Lung (tissue), 12 donors: ENCODE data around the gene PRKAG1. TPM values are rescaled to one million over a fixed set of nuclear protein-coding genes. Genes with fewer than 3 reads are reported as not detected.

Experiments used
- ATAC-seq: fragments of 200-7000 bp; cut with Tn5 transposase; one replicate; pipeline ENCODE4 v1.9.1; 2020; ENCODE audit warnings: moderate number of reproducible peaks; ENCODE audit not compliant: insufficient read depth, low FRiP score
- DNase-seq, 3 donors: peaks; one replicate each; pipeline ENCODE4 v3.0.0-alpha.2; 2013 to 2017
- H3K27ac ChIP-seq, 2 donors: one replicate each; pipeline ENCODE4 v1.5.1; 2013; ENCODE audit warnings: mild to moderate bottlenecking in 2 of 2, moderate library complexity in 2 of 2, control low read depth in 1 of 2, inconsistent platforms in 1 of 2, low read depth in 1 of 2, low read length in 1 of 2
- H3K27me3 ChIP-seq, 3 donors: one replicate each; pipeline ENCODE4 v1.5.1; 2013; ENCODE audit warnings: low read length in 2 of 3; ENCODE audit not compliant: control insufficient read depth in 3 of 3, insufficient read depth in 3 of 3
- H3K36me3 ChIP-seq, 4 donors: one replicate each; pipeline ENCODE4 v1.5.1; 2013; ENCODE audit warnings: low read length in 4 of 4, mild to moderate bottlenecking in 1 of 4, moderate library complexity in 1 of 4; ENCODE audit not compliant: control insufficient read depth in 4 of 4, insufficient read depth in 4 of 4
- H3K4me1 ChIP-seq, 5 donors: one replicate each; pipeline ENCODE4 v1.5.1; 2013; ENCODE audit warnings: low read length in 5 of 5, mild to moderate bottlenecking in 2 of 5, moderate library complexity in 1 of 5; ENCODE audit not compliant: control insufficient read depth in 5 of 5, insufficient read depth in 5 of 5
- H3K4me3 ChIP-seq: one replicate; pipeline ENCODE4 v1.5.1; 2013; ENCODE audit warnings: mild to moderate bottlenecking, control low read depth, moderate library complexity
- H3K9ac ChIP-seq, 2 donors: one replicate each; pipeline ENCODE4 v1.5.1; 2013; ENCODE audit warnings: low read length in 2 of 2, control low read depth in 1 of 2; ENCODE audit not compliant: insufficient read depth in 1 of 2
- H3K9me3 ChIP-seq, 4 donors: one replicate each; pipeline ENCODE4 v1.5.1; 2013; ENCODE audit warnings: low read length in 3 of 4, mild to moderate bottlenecking in 1 of 4, moderate library complexity in 1 of 4; ENCODE audit not compliant: control insufficient read depth in 4 of 4, insufficient read depth in 3 of 4
- WGBS, 2 donors: extraction: QIAGEN DNeasy Blood & Tissue Kit; methylation state at CpG; one replicate each; pipeline ENCODE4 v1.1.7; 2013; 5-methylcytosine and 5-hydroxymethylcytosine counted together
- polyA plus RNA-seq, 2 donors: library from polyadenylated mRNA; stranded (reverse); fragments of 200-250 nt; gene quantifications; one replicate each; pipeline ENCODE4 v1.2.1, GENCODE V29; 2013
- total RNA-seq, 2 donors: library from RNA; depleted of rRNA in 1 of 2; stranded (reverse); fragments of >200 nt in 1 of 2; gene quantifications; one replicate each; pipeline ENCODE4 v1.2.1, GENCODE V29; 2014 to 2021
- TF ChIP-seq, protein P1 (sequence below): IDR thresholded peaks from 2 replicates; pipeline ENCODE4 v1.5.1; 2012; ENCODE audit warnings: mild to moderate bottlenecking; ENCODE audit errors: control extremely low read depth, extremely low read depth
- donor health status: control.
- donor health status: control.
- donor health status: Bipolar disorder and iron deficiency.
- donor health status: healthy.
- donor health status: DM: yes; HTN: yes; CAD: no.

Gene PRKAG1
- total and polyA plus RNA-seq, 4 donors, result 33.1 to 54.5 (median 49.6) TPM

DNA sequence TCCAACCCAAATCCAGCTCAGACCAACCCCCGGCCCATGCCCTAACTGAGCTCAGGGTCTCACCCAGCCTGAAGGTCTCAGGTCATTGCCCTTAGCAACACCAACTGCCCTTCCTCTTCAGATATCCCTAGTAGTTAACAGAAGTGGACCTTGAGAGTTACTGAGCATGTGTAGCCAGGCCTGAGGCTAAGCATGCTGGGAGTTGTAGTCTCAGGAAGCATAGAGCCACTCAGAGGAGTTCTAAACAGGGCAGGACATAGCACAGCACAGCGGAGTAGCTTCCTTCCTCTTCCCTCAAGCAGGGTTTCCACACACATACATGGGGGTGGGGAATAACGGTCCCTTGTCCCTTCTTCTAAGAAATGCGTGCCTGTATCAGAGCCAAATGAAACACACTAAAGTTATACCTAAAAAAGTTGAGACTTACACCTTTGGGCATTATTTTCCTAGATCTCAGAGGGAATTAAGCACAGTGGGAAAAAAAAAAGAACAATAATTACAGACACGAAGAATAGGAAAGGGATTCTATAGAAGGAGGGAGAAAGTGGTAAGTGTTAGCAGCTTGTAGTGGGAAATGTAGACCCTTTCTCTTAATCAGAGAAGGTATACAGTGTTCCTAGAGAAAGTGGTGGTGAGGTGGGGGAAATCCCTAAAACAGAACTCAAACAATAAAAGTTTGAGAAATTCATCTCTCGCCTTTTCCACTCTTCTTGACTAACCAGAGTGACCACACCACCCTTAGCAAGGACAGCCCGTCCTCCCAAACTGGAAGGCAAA is 37.6 kb upstream of the PRKAG1 start:
- H3K9me3 ChIP-seq, result no peaks in the 10 kb centered on the region
- no peak overlapping the region for H3K4me3 ChIP-seq
- H3K4me1 ChIP-seq, result peaks cover 10 to 44% (median 20%) of the 10 kb centered on the region in 5 donors
- 24 to 25% methylated on average over 7 of the region's 7 CpGs for WGBS, 2 donors
- TF ChIP-seq, protein P1, sequence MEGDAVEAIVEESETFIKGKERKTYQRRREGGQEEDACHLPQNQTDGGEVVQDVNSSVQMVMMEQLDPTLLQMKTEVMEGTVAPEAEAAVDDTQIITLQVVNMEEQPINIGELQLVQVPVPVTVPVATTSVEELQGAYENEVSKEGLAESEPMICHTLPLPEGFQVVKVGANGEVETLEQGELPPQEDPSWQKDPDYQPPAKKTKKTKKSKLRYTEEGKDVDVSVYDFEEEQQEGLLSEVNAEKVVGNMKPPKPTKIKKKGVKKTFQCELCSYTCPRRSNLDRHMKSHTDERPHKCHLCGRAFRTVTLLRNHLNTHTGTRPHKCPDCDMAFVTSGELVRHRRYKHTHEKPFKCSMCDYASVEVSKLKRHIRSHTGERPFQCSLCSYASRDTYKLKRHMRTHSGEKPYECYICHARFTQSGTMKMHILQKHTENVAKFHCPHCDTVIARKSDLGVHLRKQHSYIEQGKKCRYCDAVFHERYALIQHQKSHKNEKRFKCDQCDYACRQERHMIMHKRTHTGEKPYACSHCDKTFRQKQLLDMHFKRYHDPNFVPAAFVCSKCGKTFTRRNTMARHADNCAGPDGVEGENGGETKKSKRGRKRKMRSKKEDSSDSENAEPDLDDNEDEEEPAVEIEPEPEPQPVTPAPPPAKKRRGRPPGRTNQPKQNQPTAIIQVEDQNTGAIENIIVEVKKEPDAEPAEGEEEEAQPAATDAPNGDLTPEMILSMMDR, result no peak
- no peaks in the 10 kb centered on the region for H3K27me3 ChIP-seq
- peak overlapping the region in 1 of 2 donors; percentile 9 for H3K27ac ChIP-seq
- peak; percentile 38 for ATAC-seq
- peak overlapping the region in 1 of 2 donors; percentile 33 for H3K9ac ChIP-seq
- peak; percentile 40 to 73 (median 65) for DNase-seq
- H3K36me3 ChIP-seq, result peaks cover 13 to 36% (median 22%) of the 10 kb centered on the region in 4 donors

DNA sequence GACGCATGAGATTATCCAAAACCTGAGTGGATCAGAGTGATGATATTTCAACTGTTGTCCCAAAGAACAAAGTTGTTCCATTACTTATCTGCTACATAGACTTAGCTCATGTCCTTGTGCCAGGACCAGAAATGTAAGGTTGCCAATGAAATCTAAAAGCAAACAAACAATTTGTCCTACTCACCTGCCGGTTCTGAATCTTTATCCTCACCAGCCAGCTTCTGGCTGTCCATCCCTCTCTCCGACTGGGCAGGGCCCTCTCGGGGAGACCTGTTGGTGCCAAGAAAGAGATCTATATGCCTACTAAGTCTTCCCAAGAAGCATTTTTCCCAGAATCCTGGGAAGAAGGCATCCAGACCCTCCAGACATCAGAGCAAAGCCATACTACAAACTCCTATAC is 36.5 kb upstream of the PRKAG1 start:
- WGBS, 2 donors, result 80 to 91% methylated on average over 4 of the region's 4 CpGs
- no peak overlapping the region for H3K4me3 ChIP-seq
- H3K9ac ChIP-seq, result no peak overlapping the region
- H3K27ac ChIP-seq, result no peak overlapping the region
- peaks cover 18 to 47% (median 28%) of the 10 kb centered on the region in 4 donors for H3K36me3 ChIP-seq
- H3K9me3 ChIP-seq, result no peaks in the 10 kb centered on the region
- TF ChIP-seq, protein P1, result no peak
- H3K27me3 ChIP-seq, result no peaks in the 10 kb centered on the region
- no peak for ATAC-seq
- H3K4me1 ChIP-seq, result peaks cover 9 to 43% (median 20%) of the 10 kb centered on the region in 5 donors
- DNase-seq, result no peak

DNA sequence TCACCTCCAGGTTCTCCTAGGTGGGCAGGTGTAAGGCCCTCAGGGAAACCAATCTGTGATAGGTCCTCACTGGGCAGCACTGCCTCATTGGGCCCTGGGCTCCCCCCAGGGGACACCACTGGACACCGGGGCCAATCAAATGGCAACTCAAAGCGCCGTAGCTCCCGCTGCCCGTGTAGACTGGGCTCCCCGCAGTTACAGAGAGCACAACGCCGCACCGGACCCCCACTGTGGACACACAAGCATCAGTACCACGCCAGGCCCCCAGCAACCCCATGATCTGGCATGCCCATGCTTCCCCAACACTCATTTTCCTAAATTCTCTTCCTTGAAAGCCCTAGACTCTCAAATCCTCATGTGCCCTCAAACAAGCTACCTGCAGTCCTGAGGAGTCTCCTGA is 35.9 kb upstream of the PRKAG1 start:
- Histone ChIP-seq H3K27me3 (no peaks in the 10 kb centered on the region), H3K27ac (no peak overlapping the region), H3K4me1 (peaks cover 9 to 43% (median 20%) of the 10 kb centered on the region in 5 donors), H3K9me3 (no peaks in the 10 kb centered on the region), H3K4me3 (no peak overlapping the region), H3K36me3 (peaks cover 18 to 52% (median 30%) of the 10 kb centered on the region in 4 donors), H3K9ac (no peak overlapping the region)
- TF ChIP-seq, protein P1, result no peak
- no peak for DNase-seq
- 95% methylated on average over 10 of the region's 10 CpGs for WGBS, 2 donors
- no peak for ATAC-seq
